OCI-M2 (cell line): ENCODE data around the gene TOMM34.

Source experiments
- DNase-seq: peaks from one replicate; lab custom pipeline; 2025; ENCODE audit not compliant: unreplicated experiment; lab: John Stamatoyannopoulos, UW

Gene TOMM34, protein sequence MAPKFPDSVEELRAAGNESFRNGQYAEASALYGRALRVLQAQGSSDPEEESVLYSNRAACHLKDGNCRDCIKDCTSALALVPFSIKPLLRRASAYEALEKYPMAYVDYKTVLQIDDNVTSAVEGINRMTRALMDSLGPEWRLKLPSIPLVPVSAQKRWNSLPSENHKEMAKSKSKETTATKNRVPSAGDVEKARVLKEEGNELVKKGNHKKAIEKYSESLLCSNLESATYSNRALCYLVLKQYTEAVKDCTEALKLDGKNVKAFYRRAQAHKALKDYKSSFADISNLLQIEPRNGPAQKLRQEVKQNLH

DNA sequence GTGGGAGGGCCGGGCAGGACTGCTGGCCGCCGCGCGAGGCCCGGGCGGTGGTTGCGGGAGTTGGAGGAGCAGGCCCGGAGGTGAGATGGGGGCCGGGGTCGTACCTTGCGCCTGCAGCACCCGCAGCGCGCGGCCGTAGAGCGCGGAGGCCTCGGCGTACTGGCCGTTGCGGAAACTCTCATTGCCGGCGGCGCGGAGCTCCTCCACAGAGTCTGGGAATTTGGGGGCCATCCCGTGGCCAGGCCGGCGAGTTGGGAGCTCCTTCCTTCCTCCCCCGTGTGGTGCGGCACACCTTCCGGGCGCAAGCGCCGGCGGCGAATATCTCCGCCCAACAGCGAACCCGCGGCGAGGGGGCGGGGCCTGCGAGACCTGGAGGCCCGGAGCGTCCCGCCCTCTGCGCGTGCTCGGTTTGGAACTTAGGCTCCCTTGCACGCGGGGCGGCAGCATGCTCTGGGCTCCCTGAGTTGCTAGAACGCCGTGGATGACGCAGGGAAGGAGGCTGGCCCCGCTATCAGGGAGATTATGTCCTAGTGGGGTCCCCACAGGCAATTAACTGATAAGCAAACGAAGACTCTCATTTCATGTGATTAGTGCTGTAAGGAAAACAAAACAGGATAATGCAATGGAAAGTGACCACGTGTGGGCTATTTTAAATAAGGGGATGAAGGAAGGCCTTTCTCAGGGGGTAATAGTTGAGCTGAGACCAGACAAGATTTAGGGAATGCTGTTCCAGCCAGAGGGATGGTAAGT is at the start of gene TOMM34:
Gene TOMM34 (minus strand): TSS at position 295 of the 750 bp plus-strand sequence. CDS start 64 bp downstream, at position 231.
- peak; percentile 84 for DNase-seq

GRCh38 chr20:45008521-45009049 is 48.4 kb upstream of the TOMM34 start:
- DNase-seq: no peak

DNA sequence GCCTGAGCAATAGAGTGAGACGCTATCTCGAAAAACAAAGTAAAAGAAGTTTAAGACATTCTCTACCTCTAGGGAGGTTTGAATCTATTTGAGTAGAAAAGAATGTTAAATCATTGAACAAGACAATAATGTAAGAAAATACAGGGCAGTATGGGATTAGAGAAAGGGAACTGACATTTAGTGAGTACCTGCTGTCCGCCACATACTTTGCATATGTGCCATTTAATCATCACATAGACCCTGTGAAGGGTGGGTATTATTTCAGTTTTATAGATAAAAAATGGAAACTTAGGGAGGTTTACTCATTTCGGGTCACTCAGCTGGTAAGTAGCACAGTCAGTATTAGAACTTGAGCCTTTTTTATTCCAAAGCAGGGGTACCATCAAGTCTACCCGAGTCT is 37.5 kb upstream of the TOMM34 start:
- no peak for DNase-seq

- DNase-seq: no peak
Measured at GRCh38 chr20:44997171-44997570, 37.0 kb upstream of the TOMM34 start.

DNA sequence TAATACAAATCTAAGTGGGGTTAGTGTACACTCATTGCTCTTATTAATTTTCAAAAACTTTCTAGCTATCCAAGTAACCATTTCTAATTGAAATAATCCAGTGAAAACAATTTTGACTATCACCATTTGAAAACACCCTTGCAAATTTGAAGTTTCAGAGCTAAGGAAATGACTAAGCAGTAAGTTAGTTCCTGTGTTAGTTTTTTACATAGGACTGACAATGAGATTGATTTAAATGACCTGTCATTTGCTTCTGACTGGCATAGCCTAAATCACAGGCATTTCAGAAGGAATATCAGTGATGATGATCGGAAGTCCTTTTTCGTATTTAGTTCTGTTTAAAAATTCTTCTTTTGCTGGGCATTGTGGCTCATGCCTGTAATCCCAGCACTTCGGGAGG is 33.1 kb upstream of the TOMM34 start:
- DNase-seq: no peak

- no peak for DNase-seq
Measured at GRCh38 chr20:44990957-44991356, 30.8 kb upstream of the TOMM34 start.

GRCh38 chr20:44990425-44990824 is 30.2 kb upstream of the TOMM34 start:
- DNase-seq: no peak

- no peak for DNase-seq
Measured at GRCh38 chr20:44988631-44989171, 28.5 kb upstream of the TOMM34 start.

DNA sequence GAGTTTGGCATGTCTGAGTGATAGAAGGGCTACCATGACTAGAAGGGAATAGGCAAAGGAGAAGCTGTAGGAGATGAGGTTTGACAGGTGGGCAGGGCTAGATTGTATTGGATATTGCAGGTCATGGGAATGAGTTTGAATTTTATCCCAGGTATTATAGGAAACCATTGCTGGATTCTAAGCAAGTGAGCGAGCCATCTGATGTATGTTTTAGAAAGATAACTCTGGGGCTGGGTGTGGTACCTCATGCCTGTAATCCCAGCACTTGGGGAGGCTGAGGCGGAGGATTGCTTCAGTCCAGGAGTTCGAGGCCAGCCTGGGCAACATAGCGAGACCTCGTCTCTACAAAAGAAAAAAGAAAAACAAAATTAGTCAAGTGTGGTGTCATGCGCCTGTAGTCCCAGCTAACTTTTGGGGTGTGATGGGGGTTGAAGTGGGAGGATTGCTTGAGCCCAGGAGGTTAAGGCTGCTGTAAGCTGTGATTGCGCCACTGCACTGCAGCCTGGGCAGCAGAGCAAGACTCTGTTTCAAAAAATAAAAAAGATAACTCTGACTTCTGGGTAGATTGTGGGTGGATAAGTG is 23.0 kb upstream of the TOMM34 start:
- no peak for DNase-seq

DNA sequence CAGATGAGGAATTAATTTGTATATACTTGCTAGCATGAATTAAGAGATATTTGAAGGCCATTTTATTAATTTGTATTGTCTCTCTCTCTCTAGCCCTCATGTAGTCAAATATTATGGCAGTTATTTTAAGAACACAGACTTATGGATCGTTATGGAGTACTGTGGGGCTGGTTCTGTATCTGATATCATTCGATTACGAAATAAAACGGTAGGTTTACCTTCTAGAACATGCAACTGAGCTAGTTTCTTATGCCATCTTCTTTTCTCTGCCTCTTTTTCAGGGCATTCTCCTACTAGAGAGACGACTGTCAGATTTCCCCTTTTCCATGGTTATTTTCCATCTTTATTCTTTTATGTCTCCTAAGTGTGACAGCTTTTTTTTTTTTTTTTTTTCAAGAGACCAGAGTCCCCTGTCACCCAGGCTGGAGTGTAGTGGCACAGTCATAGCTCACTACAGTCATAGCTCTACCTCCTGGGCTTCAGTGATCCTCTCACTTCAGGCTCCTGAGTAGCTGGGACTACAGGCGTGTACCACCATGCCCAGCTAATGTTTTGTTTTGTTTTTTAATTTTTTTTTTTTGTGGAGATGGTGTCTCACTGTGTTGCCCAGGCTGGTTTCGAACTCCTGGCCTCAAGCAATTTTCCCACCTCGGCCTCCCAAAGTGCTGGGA is 21.7 kb upstream of the TOMM34 start:
- DNase-seq: no peak

- peak; percentile 77 for DNase-seq
Measured at GRCh38 chr20:44979090-44979621, 19.0 kb upstream of the TOMM34 start.

GRCh38 chr20:44976698-44977097 is 16.5 kb upstream of the TOMM34 start:
- DNase-seq: no peak

- DNase-seq: no peak
Measured at GRCh38 chr20:44973053-44973452, 12.9 kb upstream of the TOMM34 start.

DNA sequence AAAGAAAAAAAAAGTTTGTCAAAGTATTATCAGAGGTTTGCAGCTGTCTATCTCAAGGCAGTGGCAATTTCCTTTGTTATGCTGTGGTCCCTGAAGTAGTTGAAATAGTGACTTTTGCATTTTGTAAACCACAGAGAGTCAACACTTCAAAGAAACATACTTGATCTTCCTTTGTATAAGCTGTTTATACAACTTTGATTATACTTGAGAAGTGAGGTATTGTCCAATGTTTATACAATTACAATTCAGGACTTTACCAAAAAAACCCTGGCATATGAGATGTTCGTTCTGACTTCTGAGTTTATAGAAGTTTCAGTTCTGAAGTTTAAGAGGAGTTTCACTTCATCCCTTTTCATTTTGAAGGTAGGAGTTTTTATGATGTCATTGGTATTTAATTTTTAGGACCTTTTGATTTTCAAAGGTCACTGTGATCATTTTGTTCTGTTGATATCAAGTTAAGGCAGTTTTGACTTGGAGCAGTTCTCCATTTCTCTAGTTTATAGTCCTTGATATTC is 10.1 kb upstream of the TOMM34 start:
- no peak for DNase-seq

GRCh38 chr20:44969300-44969894 is 9.2 kb upstream of the TOMM34 start:
- DNase-seq: no peak

- DNase-seq: no peak
Measured at GRCh38 chr20:44967207-44967807, 7.1 kb upstream of the TOMM34 start.

GRCh38 chr20:44966030-44966961 is 6.1 kb upstream of the TOMM34 start, which contains the start of gene STK4:
Gene STK4 (plus strand): TSS chr20:44966512. CDS start chr20:44966569, 57 bp downstream.
- DNase-seq: peak; percentile 70

- DNase-seq: no peak
Measured at GRCh38 chr20:44965651-44966029, 5.4 kb upstream of the TOMM34 start.
